Activated T-cell treated with anti-CD3 and anti-CD28 coated beads for 48 hours (primary cell): ENCODE results near the gene CLEC2D.
"Not testable (repeated sequence)": the region's sequence is repeated elsewhere in the genome, so short reads cannot be mapped to it uniquely, and the experiment has no call there.

Source experiments
- DNase-seq: peaks from one replicate; pipeline ENCODE4 v3.0.0-alpha.2; 2020; ENCODE audit warnings: low read depth

The CLEC2D gene, protein sequence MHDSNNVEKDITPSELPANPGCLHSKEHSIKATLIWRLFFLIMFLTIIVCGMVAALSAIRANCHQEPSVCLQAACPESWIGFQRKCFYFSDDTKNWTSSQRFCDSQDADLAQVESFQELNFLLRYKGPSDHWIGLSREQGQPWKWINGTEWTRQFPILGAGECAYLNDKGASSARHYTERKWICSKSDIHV

DNA sequence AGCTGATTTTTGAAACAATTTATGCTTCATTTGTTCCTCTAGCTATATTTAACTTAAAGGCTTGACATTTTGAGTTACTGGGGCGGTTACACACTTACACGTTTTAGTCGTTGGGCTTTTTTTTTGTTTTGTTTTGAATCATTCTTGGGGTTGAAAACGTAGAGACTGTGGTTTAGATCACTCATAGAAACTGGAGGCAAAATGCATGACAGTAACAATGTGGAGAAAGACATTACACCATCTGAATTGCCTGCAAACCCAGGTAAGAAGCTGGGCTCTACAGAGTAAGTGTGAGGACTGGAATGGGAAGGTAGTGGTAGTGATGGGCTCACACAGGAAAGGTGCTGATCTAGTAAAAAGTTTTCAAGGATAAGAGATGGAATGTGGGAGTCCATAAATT lies at the start of gene CLEC2D:
Gene CLEC2D, plus strand, starts transcription at position 180 of the 400 bp plus-strand sequence. Its CDS starts 22 bp downstream, at position 202.
- DNase-seq = no peak

- DNase-seq = no peak
These were observed 44.5 kb upstream of the CLEC2D start for GRCh38 chr12:9625019-9625418.

DNA sequence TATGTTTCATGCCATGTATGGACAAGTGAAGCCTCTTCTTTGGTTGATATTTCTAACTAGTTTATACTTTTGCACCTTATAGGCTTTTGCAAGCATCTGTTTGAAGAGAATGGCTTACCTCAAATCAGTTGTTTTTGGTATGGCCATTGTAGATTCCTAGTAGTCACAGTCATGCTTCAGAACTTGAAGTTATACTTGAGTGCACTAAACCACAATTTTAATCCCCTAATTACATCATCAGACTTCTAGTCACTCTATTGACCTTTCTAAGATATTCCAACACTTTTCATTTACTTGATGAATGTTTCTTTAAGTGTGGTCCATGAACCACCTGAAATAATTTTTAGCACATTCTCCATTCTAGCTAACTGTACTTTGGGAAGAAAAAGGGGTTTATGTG lies 43.2 kb upstream of the CLEC2D start:
- DNase-seq = no peak

DNA sequence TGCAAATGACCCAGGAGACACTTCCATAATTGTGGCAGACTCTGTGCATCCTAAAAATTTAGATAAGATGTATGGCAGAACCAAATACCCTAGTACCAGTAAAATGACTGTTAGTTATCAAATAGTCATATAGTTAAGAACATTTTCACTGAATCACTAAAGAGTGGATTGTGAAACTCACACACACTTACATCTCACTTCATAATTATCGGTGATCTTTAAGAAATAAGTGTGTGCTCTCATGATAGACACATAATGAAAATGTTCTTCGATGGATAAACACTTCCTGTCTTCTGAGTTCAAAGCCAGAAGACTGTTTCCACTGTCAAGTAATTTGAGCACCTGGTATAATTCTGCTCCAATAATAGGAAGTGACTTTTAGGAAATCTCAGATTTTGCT lies 42.7 kb upstream of the CLEC2D start:
- DNase-seq = no peak

DNA sequence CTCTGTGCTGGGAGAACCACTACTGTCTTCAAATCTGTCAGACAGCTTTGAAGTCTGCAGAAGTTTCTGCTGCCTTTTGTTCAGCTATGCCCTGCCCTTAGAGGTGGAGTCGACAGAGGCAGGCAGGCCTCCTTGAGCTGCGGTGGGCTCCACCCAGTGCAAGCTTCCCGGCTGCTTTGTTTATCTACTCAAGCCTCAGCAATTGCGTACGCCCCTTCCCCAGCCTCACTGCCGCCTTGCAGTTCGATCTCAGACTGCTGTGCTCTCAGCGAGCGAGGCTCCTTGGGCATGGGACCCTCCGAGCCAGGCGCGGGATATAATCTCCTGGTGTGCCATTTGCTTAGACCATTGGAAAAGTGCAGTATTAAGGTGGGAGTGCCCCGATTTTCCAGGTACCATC lies 36.7 kb upstream of the CLEC2D start:
- no peak for DNase-seq

- DNase-seq = peak; percentile 53
These were observed 35.2 kb upstream of the CLEC2D start for GRCh38 chr12:9634177-9634803.

DNA sequence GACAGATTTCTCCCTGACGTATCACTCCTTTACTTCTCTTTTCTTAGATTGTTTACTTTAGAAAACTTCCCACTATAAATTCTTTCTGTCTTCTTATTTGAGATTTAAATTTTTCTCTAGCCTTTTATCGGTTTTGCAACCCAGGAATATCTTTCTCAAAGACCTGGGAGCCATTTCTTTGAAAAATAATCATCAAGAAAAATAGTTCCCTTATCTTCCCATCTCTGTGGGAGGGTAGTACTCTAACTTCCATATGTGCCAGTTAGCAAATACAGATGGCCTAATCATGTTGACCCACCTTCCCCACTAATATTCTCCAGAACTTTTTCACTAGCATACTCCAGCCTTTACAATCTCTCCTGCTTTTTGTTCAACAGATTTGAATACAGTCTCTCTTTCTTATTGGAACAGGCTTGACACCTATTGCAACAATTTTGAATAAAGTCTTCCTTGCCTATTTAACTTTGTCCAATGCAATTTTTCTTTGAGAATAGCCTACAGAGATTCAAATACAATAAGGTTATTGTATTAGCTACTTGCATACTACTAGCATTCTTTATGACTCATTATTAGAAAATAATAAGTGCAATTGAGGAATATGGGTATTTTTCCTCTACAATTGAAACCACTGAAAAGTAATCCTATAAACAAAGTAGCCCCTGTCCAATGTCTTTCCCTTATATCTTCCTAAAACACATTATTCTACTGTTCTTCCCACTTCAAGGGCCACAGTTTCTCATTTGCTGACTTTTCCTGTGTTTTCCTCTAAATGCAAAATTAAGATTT lies 34.4 kb upstream of the CLEC2D start:
- DNase-seq = no peak

- no peak for DNase-seq
These were observed 33.2 kb upstream of the CLEC2D start for GRCh38 chr12:9636150-9636850.

GRCh38 chr12:9636851-9637206 lies 32.7 kb upstream of the CLEC2D start:
- DNase-seq = no peak

DNA sequence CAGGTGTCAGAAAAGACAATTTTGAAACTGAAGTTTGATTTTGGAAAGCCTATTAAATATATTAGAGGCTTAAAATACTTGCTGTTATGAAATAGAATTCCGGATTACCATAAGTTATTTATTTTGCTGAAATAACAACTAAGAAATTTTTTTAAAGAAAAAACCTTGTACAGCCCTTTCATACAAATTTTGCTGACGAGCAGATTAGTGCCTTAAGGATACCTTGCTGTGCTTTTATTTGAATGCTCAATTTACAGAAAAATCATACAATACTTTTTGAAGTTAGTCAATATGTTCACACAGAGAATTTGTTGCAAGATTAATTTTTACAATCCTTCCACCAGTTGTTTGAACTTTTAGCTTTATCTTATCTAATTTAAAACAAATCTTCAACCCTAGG lies 29.5 kb upstream of the CLEC2D start:
- DNase-seq = no peak

DNA sequence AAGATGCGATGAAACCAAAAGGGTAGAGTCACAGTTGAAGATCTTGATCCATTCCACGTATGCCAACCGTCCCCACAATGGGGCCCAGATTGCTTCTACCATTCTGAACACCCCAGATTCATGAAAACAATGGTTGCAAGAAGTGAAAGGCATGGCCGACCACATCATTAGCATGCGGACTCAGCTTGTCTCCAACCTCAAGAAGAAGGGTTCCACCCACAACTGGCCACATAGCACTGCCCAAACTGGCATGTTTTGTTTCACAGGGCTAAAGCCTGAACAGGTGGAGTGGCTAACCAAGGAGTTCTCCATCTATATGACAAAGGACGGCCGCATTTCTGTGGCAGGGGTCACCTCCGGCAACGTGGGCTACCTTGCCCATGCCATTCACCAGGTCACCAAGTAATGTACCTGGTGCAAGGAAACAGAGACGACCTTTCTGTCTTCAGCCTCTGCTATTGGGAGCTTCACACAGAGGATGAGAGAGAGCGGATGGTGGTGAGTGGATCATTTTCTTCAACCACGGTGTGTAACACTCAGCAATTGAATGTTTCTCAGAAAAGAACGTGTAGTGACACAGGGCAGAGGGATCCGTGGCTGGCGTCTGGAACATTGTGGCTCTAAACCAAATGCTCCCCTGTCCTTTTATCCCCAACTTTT lies 26.8 kb upstream of the CLEC2D start:
- no peak for DNase-seq

DNA sequence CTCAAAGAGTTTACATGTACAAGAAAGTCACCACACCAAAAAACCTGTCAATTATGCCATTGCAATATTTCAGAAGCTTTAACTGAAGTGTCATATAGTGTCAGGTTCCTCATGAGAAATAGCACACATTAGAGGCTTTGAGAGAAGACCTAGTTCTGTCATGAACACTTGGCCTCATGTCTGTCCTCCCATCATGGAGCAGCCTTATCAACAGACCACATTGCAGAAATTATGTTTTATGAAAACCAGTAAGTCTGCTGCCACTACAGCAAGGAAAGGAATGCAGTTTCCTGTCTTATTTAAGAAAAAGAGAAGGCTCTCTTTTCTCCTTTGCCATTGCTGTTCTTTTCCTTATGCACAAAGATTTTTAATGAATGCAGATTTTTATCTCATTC lies 26.2 kb upstream of the CLEC2D start:
- no peak for DNase-seq

GRCh38 chr12:9644985-9645551 lies 24.4 kb upstream of the CLEC2D start:
- DNase-seq = not testable (repeated sequence)

- no peak for DNase-seq
These were observed 22.4 kb upstream of the CLEC2D start for GRCh38 chr12:9646794-9647781.

DNA sequence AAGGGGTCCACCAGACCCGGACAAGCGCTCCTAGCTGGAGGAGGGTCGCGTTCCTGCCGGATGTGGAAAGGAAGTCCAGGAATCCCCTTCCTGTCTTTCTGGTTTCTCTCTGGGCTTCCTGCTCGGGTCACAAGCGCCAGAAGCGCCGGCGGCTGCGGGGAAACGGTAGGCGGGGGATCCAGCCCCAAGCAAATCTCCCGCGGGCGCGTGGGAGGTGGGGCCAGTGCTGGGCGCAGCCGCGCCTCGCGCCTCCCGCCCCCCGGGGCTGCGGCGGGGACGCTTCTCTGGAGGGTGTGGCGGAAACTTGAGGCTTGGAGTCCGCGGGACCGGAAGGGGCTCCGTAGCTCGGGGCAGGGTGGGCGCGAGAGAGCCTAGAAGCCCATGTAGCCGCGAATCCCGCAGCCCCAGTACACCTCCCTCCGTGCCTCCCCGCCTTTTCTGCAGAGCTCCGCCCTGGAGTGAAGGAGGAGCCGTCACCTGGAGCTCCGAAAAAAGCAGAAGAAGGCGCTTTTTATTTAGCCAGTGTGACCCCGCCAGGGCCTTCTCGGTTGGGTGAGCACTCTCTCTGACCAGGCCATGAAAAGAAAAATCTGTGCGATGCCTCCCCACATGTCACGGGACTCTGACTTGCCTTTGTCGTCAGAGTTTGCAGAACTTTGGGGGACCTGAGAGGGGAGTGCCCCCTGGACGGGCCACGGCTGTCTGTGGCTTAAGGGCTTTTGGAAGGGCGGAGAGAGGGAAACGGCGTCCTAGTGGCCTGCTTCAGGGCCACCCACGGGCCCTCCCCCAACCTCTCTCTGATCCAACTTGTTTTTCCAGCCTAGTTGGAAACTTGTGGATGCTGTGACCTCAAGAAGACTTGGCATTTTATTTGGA lies 21.4 kb upstream of the CLEC2D start:
- DNase-seq = peak; percentile 91

DNA sequence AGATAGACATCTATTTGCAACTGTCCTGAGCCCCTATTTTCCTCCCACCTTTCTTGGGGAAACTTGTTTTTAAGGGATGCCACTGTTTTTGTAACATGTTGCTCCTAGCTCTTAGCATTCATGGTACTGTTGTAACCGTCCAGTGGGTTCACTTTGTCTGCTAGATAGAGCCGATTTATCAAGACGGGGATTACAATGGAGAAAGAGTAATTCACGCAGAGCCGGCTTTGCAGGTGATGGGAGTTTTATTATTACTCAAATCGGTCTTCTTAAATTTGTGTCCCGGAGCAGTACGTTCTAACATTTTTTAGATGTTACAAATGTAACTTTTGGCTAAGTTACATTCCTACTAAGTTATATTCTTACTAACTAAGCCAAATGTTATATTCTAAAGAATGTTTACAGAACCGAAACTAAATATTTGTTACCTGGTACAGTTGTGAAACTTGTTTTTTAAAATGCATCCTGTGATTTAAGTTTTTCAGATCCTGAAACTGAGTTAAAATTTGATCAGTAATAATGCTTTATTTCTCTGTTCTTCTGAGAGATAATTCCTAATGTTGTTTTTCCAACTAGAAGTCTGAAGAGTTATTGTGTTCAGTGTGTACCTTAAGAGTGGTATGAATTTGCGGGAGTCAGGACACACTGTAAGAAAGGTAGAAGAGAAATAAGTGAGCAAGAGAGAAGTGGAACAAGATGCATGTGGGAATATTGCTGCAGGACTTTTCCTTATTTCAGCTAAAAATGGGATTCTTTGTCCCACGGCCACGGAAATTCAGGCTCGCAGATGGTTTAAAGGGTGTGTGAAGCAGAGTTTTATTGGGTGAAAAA lies 20.6 kb upstream of the CLEC2D start:
- DNase-seq = no peak

DNA sequence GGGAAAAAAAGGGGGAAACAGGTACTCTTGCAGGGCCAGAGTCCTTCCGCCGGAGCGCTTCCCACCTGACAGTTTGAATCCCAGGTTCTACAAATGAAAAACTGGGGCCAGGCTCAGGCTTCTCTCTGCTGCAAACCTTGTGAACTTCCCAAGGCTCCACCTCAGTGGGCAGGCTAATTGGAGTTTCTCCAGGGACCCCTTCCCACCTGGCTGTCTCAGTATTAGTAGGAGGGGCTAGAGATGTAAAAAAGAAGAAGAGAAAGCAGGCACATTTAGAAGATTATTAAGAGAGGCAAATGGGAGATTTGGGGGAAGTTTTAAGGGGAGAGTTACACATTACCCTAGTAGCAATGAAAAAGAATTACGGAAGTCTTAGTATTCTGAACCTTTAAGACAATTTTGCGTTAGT lies 20.0 kb upstream of the CLEC2D start:
- no peak for DNase-seq

GRCh38 chr12:9650151-9650576 lies 19.3 kb upstream of the CLEC2D start:
- no peak for DNase-seq

GRCh38 chr12:9651265-9651729 lies 18.2 kb upstream of the CLEC2D start:
- peak; percentile 59 for DNase-seq
